ENCODE data around the gene PATL1. TPM values are rescaled to one million over a fixed set of nuclear protein-coding genes. Genes with fewer than 3 reads are reported as not detected.
"Not testable (repeated sequence)": the region's sequence is repeated elsewhere in the genome, so short reads cannot be mapped to it uniquely, and the experiment has no call there.

Gene PATL1, protein sequence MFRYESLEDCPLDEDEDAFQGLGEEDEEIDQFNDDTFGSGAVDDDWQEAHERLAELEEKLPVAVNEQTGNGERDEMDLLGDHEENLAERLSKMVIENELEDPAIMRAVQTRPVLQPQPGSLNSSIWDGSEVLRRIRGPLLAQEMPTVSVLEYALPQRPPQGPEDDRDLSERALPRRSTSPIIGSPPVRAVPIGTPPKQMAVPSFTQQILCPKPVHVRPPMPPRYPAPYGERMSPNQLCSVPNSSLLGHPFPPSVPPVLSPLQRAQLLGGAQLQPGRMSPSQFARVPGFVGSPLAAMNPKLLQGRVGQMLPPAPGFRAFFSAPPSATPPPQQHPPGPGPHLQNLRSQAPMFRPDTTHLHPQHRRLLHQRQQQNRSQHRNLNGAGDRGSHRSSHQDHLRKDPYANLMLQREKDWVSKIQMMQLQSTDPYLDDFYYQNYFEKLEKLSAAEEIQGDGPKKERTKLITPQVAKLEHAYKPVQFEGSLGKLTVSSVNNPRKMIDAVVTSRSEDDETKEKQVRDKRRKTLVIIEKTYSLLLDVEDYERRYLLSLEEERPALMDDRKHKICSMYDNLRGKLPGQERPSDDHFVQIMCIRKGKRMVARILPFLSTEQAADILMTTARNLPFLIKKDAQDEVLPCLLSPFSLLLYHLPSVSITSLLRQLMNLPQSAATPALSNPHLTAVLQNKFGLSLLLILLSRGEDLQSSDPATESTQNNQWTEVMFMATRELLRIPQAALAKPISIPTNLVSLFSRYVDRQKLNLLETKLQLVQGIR
- polyA plus RNA-seq (2012; ENCODE audit: low read depth, missing spikeins): 26.1 TPM

DNA sequence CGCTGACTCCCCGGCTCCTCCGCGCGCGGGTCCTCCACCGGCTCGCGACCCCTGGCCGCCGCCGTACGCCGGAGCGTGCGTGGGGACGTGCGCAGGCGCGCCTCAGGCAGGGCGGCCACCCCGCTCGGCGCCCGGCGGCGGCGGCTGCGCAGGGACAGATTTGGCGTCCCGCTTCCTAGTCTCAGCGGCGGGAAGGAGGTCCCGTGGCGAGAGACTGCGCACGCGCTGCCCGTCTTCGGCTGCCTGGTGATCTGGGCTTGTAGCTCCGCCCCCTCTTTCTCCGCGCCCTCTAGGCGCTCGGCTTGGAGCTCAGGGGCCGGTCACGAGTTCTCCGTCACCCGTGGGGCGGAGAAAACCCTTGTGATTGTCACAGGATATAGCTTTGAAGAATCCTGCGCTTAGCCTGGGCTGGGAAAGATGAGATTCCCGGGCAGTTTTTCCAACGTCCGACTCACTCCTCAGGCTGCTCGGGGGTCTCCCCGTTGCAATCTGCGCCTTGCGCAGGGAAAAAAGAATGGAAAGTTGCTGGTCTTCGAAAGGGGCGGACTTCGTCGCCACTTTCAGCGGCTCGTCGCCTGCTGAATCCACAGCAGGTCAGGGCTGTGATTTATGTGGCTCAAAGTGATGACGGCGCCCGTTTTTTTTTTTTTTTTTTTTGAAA lies at the start of gene PATL1:
Gene PATL1 (minus strand): TSS at position 88 of the 661 bp plus-strand sequence. CDS start 142 bp downstream, outside the sequence.
- peak; percentile 99 for FAIRE-seq
- DNase-seq (ENCODE audit: insufficient read length, low spot score): peak; percentile 95
- TF ChIP-seq POLR2A (IDR thresholded peaks at IDR 0.05; ENCODE audit: low read depth, low read length) (no peak; the same call in 1 of the 2 replicates), SPI1 (IDR thresholded peaks at IDR 0.05; ENCODE audit: low read depth, low read length) (no peak), PAX5 (IDR thresholded peaks at IDR 0.05; ENCODE audit: insufficient read depth, low read length, severe bottlenecking) (peak; percentile 45), TAF1 (IDR thresholded peaks at IDR 0.05; ENCODE audit: low read depth, low read length) (no peak), POLR2AphosphoS5 (IDR thresholded peaks at IDR 0.05; ENCODE audit: low read depth, low read length) (peak; percentile 69)

DNA sequence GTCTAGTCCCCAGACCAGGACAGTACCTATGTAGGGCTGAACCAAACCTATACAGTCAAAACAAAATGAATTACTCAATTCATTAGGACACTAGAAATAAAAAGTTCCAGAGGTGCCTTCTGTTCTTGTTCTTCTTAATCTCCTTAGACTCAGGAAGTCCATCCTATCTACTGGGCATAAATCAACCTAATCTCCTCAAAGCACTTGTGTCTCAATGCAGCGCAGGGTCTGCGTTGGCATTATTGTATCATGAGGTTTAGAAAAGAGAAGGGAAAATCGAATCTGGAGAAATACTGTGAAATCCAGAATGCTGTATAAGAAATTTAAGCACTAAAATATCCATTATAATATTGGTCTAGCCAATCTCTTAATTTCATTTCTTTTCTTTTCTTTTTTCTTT lies 47.2 kb upstream of the PATL1 start:
- TF ChIP-seq POLR2A (IDR thresholded peaks at IDR 0.05; ENCODE audit: low read depth, low read length): no peak
- TF ChIP-seq POLR2AphosphoS5 (IDR thresholded peaks at IDR 0.05; ENCODE audit: low read depth, low read length): no peak
- no peak for TF ChIP-seq POU2F2 (IDR thresholded peaks at IDR 0.05; ENCODE audit: low read depth, low read length)
- no peak for TF ChIP-seq SPI1 (IDR thresholded peaks at IDR 0.05; ENCODE audit: low read depth, low read length)
- no peak for TF ChIP-seq TAF1 (IDR thresholded peaks at IDR 0.05; ENCODE audit: low read depth, low read length)
- no peak for TF ChIP-seq PAX5 (IDR thresholded peaks at IDR 0.05; ENCODE audit: insufficient read depth, low read length, severe bottlenecking)
- FAIRE-seq: no peak
- no peak for DNase-seq (ENCODE audit: insufficient read length, low spot score)

DNA sequence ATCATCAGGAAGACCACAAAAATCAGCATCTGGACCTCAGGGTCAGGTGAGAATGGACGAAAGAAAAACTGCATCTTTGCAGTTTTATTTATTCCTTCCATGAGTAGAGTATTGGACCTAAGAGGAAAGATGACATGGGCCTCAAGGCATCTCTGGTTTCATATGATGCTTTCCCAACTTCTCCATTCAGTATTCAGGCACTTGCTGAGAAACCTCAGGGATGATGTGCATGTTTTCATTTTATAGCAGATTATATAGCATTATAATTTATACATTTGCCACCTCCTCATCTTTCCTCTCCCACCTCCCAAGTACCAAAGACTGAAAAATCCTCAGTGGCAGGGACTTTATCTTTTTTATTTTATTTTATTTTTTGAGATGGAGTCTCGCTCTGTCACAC lies 44.9 kb upstream of the PATL1 start, which contains the start of gene OR10V1:
Gene OR10V1 (minus strand): TSS at position 101 of the 400 bp plus-strand sequence. CDS start 0 bp downstream, at position 101.
- FAIRE-seq (no peak), DNase-seq (ENCODE audit: insufficient read length, low spot score) (no peak)
- TF ChIP-seq TAF1 (IDR thresholded peaks at IDR 0.05; ENCODE audit: low read depth, low read length) (no peak), POLR2AphosphoS5 (IDR thresholded peaks at IDR 0.05; ENCODE audit: low read depth, low read length) (no peak), PAX5 (IDR thresholded peaks at IDR 0.05; ENCODE audit: insufficient read depth, low read length, severe bottlenecking) (no peak), POLR2A (IDR thresholded peaks at IDR 0.05; ENCODE audit: low read depth, low read length) (no peak), POU2F2 (IDR thresholded peaks at IDR 0.05; ENCODE audit: low read depth, low read length) (no peak)

DNA sequence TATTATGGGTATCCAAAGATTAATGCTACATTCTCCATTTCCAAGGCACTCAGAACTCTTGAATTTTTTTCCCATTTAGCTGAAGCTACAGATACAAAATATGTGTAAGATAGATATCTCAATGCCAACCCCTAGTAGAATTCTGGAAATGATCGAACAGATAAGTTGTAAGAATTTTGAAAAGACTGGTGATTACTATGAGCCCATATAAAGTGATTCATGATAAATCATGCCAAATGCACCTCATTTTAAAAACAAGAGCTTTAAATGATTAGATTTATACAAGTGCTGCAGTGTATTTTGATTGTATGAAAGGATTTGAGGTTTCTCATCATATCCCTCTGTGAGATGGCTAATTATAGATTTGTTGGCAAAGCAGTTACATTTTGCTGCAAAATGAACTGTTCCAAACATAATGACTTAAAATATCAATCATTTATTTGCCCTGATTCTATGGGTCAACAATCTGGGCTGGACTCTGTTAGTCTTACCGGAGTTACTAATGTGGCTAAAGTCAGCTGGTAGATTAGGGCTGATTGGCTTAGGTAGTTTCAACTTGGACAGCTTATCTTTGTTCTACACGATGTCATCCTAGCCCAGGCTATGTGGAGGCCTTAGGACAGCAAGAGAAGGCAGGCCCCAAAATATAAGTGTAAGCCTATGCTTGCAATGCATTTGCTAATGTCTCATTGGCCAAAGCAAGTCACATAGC lies 41.5 kb upstream of the PATL1 start:
- DNase-seq (ENCODE audit: insufficient read length, low spot score) (no peak), FAIRE-seq (no peak)
- no peak for TF ChIP-seq POLR2A (IDR thresholded peaks at IDR 0.05; ENCODE audit: low read depth, low read length)
- no peak for TF ChIP-seq TAF1 (IDR thresholded peaks at IDR 0.05; ENCODE audit: low read depth, low read length)
- no peak for TF ChIP-seq POLR2AphosphoS5 (IDR thresholded peaks at IDR 0.05; ENCODE audit: low read depth, low read length)
- no peak for TF ChIP-seq PAX5 (IDR thresholded peaks at IDR 0.05; ENCODE audit: insufficient read depth, low read length, severe bottlenecking)
- TF ChIP-seq SPI1 (IDR thresholded peaks at IDR 0.05; ENCODE audit: low read depth, low read length): no peak
- TF ChIP-seq POU2F2 (IDR thresholded peaks at IDR 0.05; ENCODE audit: low read depth, low read length): no peak

DNA sequence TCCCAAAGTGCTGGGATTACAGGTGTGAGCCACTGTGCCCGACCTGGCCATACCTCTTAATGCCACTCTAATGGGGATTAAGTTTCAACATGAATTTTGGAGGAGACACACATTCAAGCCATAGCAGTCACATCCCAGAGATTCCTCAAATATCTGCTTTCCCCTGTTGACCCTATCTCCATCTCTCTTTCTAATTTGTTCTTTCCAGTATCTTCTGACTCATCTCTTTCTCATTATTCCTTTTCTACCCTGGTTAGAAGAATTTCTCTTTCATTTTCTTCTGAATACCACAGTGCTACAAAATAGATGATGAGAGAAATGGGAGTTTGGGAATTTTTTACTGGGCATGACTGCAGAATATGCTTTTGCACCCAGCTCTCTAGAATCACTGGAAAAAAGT lies 39.7 kb upstream of the PATL1 start:
- no peak for FAIRE-seq
- TF ChIP-seq POLR2A (IDR thresholded peaks at IDR 0.05; ENCODE audit: low read depth, low read length): no peak
- no peak for TF ChIP-seq SPI1 (IDR thresholded peaks at IDR 0.05; ENCODE audit: low read depth, low read length)
- TF ChIP-seq TAF1 (IDR thresholded peaks at IDR 0.05; ENCODE audit: low read depth, low read length): no peak
- no peak for DNase-seq (ENCODE audit: insufficient read length, low spot score)

DNA sequence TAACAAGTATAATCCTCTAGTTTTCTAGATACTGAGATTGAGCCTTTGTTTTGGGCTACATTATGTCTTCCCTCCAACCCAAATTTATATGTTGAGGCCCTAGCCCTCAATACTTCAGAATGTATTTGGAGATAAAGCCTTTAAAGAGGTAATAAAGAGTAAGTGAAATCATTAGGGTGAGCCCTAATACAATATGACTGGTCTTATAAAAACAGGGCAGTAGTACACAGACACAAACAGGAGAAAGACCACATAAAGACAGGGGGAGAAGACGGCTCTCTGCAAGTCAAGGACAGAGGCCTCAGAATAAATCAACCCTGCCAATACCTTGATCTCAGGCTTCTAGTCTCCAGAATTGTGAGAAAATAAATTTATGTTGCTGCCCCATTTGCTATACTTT lies 38.5 kb upstream of the PATL1 start:
- DNase-seq (ENCODE audit: insufficient read length, low spot score) (no peak), FAIRE-seq (no peak)
- no peak for TF ChIP-seq POLR2AphosphoS5 (IDR thresholded peaks at IDR 0.05; ENCODE audit: low read depth, low read length)
- TF ChIP-seq PAX5 (IDR thresholded peaks at IDR 0.05; ENCODE audit: insufficient read depth, low read length, severe bottlenecking): no peak
- TF ChIP-seq TAF1 (IDR thresholded peaks at IDR 0.05; ENCODE audit: low read depth, low read length): no peak
- no peak for TF ChIP-seq POU2F2 (IDR thresholded peaks at IDR 0.05; ENCODE audit: low read depth, low read length)
- no peak for TF ChIP-seq POLR2A (IDR thresholded peaks at IDR 0.05; ENCODE audit: low read depth, low read length)
- TF ChIP-seq SPI1 (IDR thresholded peaks at IDR 0.05; ENCODE audit: low read depth, low read length): no peak

DNA sequence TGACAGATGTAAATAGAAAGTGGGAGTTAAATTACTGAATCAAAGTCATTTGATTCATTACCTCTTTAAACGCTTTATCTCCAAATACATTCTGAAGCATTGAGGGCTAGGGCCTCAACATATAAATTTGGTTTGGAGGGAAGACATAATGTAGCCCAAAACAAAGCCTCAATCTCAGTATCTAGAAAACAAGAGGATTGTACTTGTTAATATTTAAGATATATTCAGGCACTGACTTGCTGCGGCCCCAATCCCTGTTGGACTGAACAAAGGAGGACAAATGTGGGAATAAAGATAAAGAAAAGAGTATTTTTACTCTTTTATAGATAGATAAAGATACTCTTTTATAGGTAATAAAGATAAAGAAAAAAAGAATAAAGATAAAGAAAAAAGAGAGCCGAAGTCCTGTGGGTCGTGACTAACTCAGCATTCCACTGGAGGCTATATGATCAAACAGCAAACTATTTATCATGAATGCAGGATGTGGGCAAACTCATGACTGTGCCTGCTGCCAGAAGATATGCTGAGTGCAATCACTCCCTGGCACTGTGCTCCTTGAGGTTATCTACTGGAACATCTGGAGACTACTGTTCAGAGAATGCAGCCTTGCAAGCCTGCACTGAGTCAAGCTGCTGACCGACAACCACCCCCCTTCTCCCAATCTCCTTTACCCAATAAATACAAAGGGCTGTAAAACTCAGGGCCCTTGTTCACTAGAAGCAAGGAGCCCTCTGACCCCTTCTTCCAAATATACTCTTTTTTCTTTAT lies 37.9 kb upstream of the PATL1 start:
- DNase-seq (ENCODE audit: insufficient read length, low spot score) (no peak), FAIRE-seq (no peak)
- TF ChIP-seq POU2F2 (IDR thresholded peaks at IDR 0.05; ENCODE audit: low read depth, low read length): no peak
- no peak for TF ChIP-seq POLR2AphosphoS5 (IDR thresholded peaks at IDR 0.05; ENCODE audit: low read depth, low read length)
- TF ChIP-seq SPI1 (IDR thresholded peaks at IDR 0.05; ENCODE audit: low read depth, low read length): no peak
- TF ChIP-seq POLR2A (IDR thresholded peaks at IDR 0.05; ENCODE audit: low read depth, low read length): no peak
- TF ChIP-seq PAX5 (IDR thresholded peaks at IDR 0.05; ENCODE audit: insufficient read depth, low read length, severe bottlenecking): no peak
- TF ChIP-seq TAF1 (IDR thresholded peaks at IDR 0.05; ENCODE audit: low read depth, low read length): no peak

DNA sequence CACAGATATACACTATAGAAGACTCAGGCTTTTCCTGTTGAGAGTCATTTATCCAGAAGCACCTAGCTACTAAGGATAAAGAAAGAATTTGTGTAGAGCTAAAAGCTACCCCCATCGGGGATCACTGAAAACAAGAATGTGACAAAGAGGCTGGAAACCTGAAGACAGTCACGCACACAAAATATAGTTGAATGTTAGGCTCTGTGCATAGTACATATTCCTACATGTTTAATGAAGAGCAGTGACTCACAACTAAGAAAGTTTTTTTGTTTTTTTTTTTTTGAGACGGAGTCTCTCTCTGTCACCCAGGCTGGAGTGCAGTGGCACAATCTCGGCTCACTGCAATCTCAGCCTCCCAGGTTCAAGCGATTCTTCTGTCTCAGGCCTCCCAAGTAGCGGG lies 36.5 kb upstream of the PATL1 start:
- FAIRE-seq (no peak), DNase-seq (ENCODE audit: insufficient read length, low spot score) (no peak)
- TF ChIP-seq POU2F2 (IDR thresholded peaks at IDR 0.05; ENCODE audit: low read depth, low read length): no peak
- TF ChIP-seq POLR2A (IDR thresholded peaks at IDR 0.05; ENCODE audit: low read depth, low read length): no peak
- TF ChIP-seq PAX5 (IDR thresholded peaks at IDR 0.05; ENCODE audit: insufficient read depth, low read length, severe bottlenecking): no peak
- no peak for TF ChIP-seq SPI1 (IDR thresholded peaks at IDR 0.05; ENCODE audit: low read depth, low read length)
- no peak for TF ChIP-seq TAF1 (IDR thresholded peaks at IDR 0.05; ENCODE audit: low read depth, low read length)
- no peak for TF ChIP-seq POLR2AphosphoS5 (IDR thresholded peaks at IDR 0.05; ENCODE audit: low read depth, low read length)

DNA sequence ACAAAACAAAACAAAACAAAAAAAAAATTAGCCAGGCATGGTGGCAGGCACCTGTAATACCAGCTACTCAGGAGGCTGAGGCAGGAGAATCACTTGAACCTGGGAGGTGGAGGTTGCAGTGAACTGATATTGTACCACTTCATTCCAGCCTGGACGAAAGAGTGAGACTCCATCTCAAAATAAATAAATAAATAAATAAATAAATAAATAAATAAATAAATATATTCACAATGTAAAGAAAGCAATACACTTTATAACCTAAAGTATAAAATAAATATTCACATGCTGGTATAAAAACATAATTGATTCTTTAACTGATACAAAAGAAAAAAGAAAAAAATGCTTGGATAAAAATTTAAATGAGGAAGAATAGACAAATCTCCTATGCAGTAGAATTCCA lies 34.7 kb upstream of the PATL1 start:
- not testable (repeated sequence) for FAIRE-seq; DNase-seq (ENCODE audit: insufficient read length, low spot score)

DNA sequence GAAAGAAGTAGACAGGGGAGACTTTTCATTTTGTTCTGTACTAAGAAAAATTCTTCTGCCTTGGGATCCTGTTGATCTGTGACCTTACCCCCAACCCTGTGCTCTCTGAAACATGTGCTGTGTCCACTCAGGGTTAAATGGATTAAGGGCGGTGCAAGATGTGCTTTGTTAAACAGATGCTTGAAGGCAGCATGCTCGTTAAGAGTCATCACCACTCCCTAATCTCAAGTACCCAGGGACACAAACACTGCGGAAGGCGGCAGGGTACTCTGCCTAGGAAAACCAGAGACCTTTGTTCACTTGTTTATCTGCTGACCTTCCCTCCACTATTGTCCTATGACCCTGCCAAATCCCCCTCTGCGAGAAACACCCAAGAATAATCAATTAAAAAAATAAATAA lies 31.3 kb upstream of the PATL1 start:
- DNase-seq (ENCODE audit: insufficient read length, low spot score); FAIRE-seq: not testable (repeated sequence)
